ENCODE results near the gene FNDC8.
"Not testable (repeated sequence)": the region's sequence is repeated elsewhere in the genome, so short reads cannot be mapped to it uniquely, and the experiment has no call there.

The FNDC8 gene

DNA sequence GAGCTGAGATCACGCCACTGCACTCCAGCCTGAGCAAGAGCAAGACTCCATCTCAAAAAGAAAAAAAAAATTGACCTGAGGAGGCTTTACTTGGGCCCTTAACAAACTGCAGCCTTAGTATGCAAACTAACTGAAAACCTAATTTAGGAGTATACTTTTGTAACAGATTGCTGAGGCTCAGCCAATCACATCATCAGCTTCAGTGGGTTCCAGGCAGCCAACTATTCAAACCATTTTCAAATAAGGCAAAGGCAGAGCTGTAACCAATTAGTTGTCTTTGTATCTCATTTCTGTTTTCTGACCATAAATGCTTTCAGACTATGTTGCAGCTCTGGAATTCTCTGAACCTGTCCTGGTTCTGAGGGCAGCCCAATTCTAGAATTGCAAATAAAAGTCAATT, 25.7 kb upstream of the FNDC8 start:
- no peak for DNase-seq (ENCODE audit: low read depth)

DNA sequence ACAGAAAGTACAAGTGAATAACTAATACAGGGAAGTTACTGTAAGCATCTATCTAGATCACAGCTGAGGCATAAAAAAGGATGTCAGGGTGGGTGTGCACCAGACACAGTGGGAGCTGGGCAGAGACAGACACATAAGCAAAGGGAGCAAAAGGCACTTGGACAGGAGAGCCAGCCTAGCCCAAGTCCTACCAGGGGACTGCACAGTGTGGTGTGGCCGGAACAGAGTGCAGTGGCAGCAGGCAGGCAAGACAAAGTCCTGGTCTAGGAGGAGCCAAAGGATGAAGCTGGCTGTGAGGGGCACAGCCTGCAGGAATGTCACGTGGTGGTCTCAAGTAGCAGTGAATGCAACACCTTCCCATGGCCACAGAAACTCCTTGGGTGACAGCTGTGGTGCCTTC, 23.6 kb upstream of the FNDC8 start:
- no peak for DNase-seq (ENCODE audit: low read depth)

DNA sequence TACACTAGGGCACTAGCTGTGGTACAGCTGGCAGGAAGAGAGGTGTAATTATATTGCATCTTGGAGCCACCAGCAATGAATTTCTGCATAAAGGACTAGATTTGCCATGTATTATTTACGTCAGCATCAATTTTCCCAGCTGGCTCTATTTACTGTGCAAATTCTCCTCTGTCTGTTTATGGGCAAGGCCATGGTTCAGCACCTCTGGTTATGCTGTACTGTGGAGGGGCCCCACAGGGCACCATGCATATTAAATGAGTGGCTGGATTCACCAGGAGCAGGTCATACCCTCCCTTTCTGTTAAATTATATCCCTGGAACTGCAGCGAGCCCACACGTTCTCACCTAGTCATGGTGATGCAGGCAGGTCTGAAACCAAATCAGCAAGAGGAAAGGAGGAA, 21.5 kb upstream of the FNDC8 start:
- DNase-seq (ENCODE audit: low read depth) = no peak

DNA sequence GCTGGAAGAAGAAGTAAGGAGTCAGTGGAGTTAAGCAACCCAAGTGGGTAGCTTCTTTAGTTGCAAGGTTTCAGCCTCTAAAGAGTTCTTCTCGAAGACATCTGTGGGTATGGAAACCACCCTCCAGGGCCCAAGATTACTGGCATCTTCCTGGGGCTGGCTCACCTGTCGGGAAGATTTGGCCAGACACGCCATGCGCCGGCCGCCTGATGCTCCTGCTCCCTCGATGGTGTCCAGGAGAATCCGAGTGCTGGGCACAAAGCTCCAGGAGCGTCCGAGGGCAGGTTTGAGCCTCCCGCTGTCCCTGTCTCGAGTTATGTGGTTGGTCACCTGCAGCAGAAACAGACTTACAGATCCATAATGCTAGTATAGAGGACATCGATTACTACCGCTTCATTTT, 20.4 kb upstream of the FNDC8 start:
- no peak for DNase-seq (ENCODE audit: low read depth)

DNA sequence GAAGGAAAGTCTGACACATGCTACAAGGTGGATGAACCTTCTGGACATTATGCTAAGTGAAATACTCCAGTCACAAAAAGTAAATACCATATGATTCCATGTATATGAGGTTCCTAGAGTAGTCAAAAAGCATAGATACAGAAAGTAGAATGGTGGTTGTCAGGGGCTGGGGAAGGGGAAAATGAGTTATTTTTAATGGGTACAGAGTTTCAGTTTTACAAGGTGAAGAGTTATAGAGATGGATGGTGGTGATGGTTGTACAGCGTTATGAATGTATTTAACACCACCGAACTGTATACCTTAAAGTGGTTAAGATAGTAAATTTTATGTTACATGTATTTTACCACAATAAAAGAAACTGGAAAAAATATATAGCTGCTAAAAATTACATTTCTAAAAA, 19.7 kb upstream of the FNDC8 start:
- DNase-seq (ENCODE audit: low read depth) = no peak

DNA sequence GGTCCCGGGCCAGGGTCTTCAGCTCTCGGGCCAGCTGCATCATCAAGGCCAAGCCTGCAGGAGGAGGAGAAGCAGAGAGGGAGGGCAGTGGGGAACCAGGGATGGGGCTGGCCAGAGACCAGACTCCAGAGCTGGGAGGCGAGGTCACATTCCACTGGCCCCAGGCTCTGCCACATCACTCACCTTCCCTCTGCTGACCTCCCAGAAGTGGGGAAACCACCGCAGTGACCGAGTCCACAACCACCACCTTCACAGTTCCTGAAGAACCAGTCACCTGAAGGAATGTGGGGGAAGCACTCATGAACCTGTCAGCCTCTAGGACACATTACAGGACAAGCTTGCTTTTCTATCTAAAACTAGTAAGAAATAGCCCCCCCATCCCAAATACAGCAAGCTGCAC, 18.1 kb upstream of the FNDC8 start:
- no peak for DNase-seq (ENCODE audit: low read depth)

DNA sequence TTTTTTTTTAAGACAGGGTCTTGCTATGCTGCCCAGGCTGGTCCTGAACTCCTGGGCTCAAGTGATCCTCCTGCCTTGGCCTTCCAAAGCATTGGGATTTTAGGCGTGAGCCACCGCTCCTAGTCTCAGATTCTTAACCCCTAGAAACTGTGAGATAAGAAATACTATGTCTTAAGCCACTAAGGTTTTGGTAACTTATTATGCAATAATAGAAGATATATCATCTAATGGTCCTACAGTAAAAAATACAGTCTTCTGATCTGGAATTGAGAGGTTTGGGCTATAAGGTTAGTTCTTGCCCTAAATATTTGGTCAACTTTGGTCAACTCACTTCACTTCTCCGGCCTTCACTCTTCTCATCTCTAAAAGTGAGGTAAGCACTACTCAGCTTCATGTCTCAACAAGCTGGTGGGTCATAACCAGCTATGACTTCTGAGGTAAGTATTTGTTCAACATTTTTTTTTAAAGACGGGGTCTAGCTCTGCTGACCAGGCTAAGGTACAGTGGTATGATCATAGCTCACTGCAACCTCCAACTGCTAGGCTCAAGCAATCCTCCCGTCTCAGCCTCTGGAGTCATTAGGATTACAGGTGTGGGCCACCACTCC, 16.5 kb upstream of the FNDC8 start:
- no peak for DNase-seq (ENCODE audit: low read depth)

DNA sequence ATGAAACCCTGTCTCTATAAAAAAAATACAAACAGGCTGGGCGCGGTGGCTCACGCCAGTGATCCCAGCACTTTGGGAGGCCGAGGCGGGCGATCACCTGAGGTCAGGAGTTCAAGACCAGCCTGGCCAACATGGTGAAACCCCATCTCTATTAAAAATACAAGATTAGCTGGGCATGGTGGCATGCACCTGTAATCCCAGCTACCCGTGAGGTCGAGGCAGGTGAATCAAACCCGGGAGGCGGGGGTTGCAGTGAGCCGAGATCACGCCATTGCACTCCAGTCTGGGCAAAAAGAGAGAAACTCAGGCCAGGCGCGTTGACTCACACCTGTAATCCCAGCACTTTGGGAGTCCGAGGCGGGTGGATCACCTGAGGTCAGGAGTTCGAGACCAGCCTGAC, 10.6 kb upstream of the FNDC8 start:
- not testable (repeated sequence) for DNase-seq (ENCODE audit: low read depth)

DNA sequence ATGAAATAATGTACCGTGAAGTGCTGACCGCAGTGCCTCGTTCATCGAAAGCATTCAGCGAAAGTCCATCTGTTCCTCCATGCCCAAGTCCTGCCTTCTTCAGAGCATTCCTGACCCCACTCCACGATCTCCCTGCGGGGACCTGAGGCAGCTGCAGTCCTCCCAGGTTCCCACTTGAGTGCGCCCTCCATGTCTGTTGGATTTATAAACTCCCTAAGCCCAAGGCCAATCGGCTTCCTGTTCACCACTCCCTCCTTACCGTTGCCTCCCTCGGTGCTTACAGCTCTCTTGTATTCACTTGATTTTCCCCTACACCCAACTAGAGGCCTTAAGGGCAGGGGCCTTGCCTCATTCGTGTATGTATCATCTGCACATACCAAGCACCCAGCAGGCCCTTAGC, 4.6 kb upstream of the FNDC8 start:
- DNase-seq (ENCODE audit: low read depth) = no peak

DNA sequence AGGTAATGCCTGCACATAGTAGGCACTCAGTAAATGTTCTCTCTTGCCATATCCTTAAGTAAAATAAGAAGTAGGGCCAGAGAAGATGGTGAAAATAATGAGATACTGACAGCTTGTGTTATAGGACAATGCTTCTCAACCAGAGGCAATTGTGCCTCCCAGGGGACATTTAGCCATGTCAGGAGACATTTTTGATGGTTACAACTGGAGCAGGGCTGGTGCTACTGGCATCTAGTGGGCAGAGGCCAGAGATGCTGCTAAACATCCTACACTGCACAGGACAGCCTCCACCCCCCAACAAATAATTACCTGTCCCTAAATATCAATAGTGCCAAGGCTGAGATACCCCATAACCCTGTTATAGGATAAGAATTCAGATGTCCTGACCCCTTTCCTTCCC, 3.4 kb upstream of the FNDC8 start:
- DNase-seq (ENCODE audit: low read depth) = peak; percentile 50

DNA sequence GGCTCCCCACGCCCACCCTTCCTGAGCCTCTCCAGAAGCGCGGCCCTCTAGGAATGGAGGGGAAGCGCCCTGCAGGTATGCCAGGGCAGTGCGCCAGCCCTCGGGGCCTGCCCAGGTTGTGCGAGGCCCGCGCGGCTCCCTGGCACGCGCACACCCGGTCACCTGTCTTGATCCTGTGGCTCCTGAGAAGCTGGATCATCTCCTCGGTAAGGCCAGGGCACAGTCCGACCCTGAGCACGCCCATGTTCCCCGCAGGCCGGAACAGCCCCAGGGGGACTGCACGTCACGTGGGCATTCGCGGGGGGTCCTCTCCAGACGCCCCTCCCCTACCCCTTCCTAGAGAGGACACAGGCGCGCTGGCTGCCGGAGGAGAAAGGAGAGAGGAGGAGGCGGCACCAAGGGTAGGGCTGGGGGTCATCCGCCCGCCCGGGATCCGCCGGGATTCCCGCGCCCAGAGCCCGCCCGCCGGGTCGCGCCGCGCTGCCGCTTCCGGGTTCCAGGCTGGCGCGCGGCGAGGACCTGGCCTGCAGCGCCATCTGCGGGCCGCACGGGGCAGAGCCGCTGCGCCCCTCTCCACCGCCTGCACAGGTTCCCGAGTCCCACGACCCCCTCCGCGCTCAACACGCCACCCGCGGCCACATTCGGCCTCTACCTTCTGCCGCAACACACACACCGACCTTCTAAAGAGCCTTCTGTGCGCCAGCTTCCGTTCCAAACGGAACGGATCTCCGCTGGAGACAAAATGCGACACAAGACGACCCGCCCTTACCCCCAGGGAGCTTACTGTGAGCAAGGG, 1.8 kb upstream of the FNDC8 start, which contains the start of gene RAD51D:
Gene RAD51D, minus strand, starts transcription at position 491 of the 796 bp plus-strand sequence. Its CDS starts 247 bp downstream, at position 244.
- DNase-seq (ENCODE audit: low read depth) = peak; percentile 73

DNA sequence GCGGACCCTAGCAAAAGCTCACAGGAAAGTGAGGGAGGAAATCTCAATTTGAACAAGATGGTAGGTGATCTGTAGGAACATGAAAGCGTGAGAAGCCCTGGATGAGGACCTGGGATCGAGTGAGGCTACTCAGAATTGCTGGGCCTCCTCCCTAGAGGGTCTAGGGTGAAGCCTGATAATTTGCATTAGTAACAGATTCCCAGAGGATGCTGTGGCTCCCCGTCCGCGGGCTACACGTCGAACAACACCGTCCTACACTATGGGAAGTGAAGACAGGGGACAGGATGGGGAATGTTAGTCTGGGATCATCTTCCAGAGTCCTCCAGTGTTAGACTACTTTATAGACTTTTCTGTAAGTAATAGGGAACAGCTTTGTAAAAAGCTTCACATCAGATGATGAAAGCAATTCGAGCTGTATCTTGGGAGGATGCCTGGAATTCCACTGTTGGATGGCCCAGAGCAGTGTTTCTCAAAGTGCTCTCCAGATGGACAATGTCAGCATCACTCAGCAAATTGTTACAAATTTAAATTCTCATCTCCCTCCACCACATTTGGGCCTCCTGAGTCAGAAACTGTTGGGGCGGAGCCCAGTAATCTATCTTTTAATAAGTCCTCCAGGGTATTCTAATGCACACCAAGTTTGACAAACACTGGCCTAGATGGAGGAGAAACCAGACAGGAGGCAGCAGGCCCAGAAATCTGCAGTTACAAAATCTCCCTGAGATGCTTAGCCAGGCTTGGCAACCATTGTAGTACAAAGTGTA, 6.5 kb downstream of the FNDC8 start:
- DNase-seq (ENCODE audit: low read depth) = peak; percentile 79

DNA sequence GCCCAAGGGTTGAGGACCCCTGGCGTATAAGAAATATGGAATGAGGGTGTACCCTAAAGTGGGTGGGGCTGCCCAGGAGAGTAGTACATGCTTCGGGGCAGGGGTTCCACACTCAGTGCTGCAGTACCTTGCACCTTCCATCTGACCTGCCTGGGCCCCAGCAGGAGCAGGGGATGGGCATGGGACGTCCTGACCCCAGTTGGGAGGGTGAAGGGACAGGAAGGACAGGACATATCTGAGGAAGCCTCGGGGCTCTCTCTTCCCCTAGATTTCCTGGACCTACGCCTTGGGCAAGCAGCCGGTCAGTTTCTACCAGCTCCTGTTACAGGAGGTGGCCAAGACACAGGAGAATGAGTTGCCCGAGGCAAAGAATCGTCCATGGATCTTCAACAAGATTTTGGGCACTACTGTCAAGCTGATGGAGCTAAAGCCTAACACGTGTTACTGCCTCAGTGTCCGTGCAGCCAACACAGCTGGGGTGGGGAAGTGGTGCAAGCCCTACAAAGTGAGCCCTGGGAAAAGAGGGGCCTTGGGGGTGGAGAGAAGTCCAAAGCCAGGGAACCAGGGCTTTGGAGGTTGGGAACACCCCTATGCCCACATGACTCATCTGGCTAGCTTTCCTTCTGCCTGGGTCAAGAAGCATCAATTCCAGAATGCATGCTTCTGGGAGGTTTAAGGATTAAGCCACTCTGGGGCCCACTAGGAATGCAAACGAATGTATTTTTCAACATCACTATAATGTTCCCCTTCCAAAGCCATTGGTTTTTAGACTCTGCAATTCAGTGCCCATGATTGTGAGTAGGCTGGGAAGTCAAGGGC, 7.9 kb downstream of the FNDC8 start:
- peak; percentile 24 for DNase-seq (ENCODE audit: low read depth)

DNA sequence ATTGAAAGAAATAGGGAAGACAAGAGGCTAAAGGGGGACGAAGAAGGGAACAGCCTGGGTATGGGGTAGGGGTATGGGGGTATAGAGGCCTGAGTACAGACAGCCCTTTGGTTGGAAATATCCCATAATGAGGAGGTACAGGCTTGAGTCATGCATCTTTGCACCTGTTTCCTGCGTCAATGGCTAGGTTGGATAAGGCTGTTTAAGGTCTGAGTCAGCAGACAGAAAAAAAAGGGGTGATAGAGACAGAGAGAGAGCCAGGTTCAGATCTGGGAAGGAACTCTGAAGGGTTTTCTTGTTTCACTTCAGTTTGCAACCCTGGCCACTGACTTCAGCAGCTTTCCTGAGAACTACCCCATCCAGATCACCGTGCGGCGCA, 8.5 kb downstream of the FNDC8 start:
- DNase-seq (ENCODE audit: low read depth) = no peak

DNA sequence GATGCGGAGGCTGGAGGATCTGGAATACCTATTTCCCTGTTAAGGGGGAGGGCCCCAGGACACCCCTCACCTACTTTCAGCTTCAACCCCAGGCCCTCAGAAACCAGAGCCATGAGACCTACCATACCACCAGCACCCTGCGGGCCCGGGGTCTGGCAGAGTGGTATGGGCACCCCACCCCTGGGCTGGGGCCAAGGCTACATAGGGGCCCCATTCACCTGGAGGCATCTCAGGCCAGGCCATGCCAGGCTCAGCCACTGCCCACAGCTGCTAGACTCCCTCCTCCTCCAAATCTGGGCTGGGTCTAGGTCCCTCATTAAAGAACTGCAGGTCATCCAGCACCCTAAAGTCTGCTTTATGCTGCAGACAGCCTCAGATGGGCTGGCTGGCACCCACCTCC, 9.0 kb downstream of the FNDC8 start:
- DNase-seq (ENCODE audit: low read depth) = no peak

DNA sequence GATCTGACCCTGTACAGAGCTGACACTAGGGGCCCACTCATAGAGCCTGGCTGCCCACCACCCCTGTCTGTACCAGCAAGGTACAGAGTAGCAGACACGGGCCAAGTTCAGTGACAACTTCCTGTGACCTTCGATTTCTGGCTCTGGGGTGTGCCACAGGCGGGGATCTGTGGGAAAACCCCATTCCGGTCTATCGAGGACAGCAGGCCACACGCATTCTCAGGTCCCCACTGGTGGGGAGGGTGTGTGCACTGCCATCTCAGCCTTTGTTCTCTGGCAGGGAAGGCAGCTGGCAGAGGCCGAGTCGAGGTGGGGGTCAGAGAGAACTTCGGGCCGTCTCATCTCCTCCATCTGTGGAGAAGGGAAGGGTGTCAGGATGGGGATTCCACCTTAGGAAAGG, 10.7 kb downstream of the FNDC8 start:
- no peak for DNase-seq (ENCODE audit: low read depth)

DNA sequence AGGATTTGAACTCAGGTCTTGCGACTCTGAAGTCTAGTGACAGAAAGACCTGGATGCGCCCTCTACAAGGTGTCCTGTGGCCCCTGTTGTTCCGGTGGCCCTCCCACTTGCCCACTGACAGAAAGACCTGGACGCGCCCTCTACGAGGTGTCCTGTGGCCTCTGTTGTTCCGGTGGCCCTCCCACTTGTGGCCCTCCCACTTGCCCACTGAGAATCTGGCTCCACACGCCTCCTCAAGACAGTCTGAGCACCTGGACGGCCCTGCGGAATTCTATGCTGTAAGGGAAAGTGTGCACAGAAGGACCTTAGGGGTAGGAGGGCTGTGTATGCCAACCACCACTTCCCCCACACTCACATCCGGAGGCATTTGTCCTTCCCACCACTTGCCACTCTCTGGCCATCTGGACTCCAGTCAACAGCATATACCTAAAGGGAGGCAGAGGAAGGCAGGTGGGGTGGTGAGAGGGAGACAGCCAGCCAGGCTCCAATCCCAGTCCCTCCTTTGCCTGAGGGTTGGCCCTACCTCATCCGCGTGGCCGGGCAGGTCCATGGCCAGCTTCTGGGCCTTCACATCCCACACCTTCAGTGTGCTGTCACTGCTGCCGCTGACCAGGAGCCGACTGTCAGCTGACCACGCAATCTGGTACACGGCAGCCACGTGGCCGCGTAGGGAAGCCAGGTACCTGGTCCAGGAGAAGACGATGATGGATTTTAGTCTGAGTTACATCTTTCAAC, 11.6 kb downstream of the FNDC8 start:
- DNase-seq (ENCODE audit: low read depth) = no peak

DNA sequence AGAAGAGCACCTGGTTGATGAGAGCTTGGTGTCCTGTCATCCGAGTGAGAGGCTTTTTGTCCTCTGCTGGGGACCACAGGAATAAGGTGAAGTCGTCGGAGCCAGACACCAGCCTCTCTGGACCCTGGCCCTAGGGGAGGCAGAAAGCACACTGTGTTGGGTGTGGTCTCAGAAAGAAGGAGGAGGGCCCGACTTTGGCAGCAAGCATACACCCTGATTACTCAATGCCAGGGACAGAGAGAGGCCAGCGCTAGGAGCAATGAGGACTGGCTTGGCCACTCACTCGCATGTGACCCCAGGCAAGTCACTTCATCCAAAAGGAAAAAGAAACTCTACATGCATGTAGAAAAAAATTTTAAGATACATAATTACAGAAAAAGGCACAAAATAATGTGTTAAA, 13.9 kb downstream of the FNDC8 start:
- DNase-seq (ENCODE audit: low read depth) = no peak

DNA sequence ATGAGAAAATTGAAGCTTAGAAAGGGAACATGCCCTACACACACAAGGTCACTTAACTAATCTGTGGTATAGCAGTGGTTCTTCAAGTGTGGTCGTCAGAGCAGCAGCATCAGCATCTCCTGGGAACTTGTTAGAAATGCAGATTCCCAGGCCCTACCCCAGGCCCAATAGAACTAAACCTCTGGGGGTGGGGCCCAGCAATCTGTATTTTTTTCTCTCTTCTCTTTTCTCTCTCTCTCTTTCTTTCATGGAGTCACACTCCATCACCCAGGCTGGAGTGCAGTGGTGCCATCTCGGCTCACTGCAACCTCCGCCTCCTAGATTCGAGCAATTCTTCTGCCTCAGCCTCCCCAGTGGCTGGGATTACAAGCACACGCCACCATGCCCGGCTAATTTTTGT, 16.8 kb downstream of the FNDC8 start:
- DNase-seq (ENCODE audit: low read depth) = no peak

DNA sequence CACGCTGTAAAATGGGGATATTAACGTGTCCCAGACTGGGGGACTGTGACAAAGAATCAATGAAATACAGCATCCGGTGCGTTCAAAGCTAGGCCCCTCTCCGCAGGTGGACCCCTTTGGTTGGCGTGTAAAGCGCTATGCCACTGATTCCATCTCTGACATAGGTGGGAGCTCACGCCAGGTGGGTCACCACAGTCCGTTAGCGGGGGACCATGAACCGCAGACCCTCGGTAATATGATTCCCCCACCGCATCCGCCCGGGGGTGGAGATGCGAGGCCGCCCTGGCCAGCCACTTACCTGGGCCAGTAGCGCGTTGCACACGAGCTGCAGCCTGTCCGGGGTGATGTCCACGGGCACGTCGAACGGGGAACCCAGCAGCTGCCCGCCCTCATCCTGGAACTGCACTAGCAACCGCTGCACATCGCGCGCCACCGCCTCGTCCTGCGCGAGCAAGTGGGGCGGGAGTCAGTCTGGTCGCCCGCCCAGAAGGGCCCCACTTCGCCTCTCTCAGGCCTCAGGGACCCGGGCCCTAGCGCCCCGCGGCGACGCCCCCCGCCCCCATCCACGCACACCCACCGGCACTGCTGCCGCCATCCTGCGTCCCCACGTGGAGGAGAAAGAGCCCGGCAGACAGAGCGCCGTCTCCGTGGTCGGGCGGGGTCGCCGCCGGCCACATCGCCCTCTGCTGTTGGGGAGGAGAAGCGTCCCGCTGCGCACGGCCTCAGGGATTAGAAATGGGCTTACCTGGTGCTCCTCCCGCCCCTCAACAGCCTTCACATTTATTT, 20.5 kb downstream of the FNDC8 start, which contains the start of gene NLE1:
Gene NLE1, minus strand, starts transcription at position 623 of the 786 bp plus-strand sequence. Its CDS starts 28 bp downstream, at position 595.
- DNase-seq (ENCODE audit: low read depth) = peak; percentile 73

DNA sequence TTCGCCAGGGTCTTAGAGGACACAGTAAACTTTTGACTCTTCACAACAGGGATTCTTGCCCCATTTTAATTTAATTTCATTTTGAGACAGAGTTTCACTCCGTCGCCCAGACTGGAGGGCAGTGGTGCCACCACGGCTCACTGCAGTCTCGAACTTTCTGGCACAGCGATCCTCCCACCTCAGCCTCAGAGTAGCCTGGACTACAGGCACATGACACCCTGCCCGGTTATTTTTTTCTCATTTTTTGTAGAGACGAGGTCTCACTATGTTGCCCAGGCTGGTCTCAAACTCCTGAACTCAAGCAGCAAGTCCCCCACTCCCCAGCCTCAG, 21.0 kb downstream of the FNDC8 start:
- DNase-seq (ENCODE audit: low read depth) = no peak

Data from EH (cell line).